HepG2 (cell line): Measurements from ENCODE around the gene LDLR. TPM values are rescaled to one million over a fixed set of nuclear protein-coding genes. Genes with fewer than 3 reads are reported as not detected.

Experiments used
- CEBPG ChIP-seq: IDR thresholded peaks from 2 replicates; pipeline ENCODE4 v1.6.1; 2016
- GTF2F1 ChIP-seq: fragments of 150-350 bp; IDR thresholded peaks from 2 replicates; pipeline ENCODE4 v1.6.1; 2014; ENCODE audit warnings: low read length
- MBD4 ChIP-seq: IDR thresholded peaks from 2 replicates; pipeline ENCODE4 v1.6.1; 2012; ENCODE audit warnings: low read length, inconsistent platforms, borderline replicate concordance
- MYNN ChIP-seq: sonication (generic); formaldehyde crosslinking; IDR thresholded peaks from 2 replicates; pipeline ENCODE4 v1.4.0; 2020; ENCODE audit warnings: mild to moderate bottlenecking, low read depth, missing genetic modification reagents
- MZF1 ChIP-seq: sonication (generic); formaldehyde crosslinking; IDR thresholded peaks from 2 replicates; pipeline ENCODE4 v1.8.1; 2023; ENCODE audit warnings: mild to moderate bottlenecking, missing genetic modification reagents, borderline replicate concordance
- POGZ ChIP-seq: sonication (generic); formaldehyde crosslinking; IDR thresholded peaks from 2 replicates; pipeline ENCODE4 v1.4.0; 2020; ENCODE audit warnings: mild to moderate bottlenecking, missing genetic modification reagents
- SALL1 ChIP-seq: sonication (generic); formaldehyde crosslinking; IDR thresholded peaks from 2 replicates; pipeline ENCODE4 v1.8.0; 2022; ENCODE audit warnings: mild to moderate bottlenecking, missing genetic modification reagents
- SETDB1 ChIP-seq: sonication (generic); formaldehyde crosslinking; IDR thresholded peaks from 2 replicates; pipeline ENCODE4 v1.5.1; 2020; ENCODE audit warnings: missing genetic modification reagents, mild to moderate bottlenecking, borderline replicate concordance
- TBX2 ChIP-seq: sonication (generic); formaldehyde crosslinking; IDR thresholded peaks from 2 replicates; pipeline ENCODE4 v1.5.0; 2020; ENCODE audit warnings: missing genetic modification reagents, mild to moderate bottlenecking, borderline replicate concordance
- XRCC5 ChIP-seq: fragments of 200-400 bp; formaldehyde crosslinking; optimal IDR thresholded peaks from 2 replicates; pipeline ENCODE3; 2017; ENCODE audit warnings: mild to moderate bottlenecking, low read length
- ZKSCAN5 ChIP-seq: sonication (generic); formaldehyde crosslinking; IDR thresholded peaks from 2 replicates; pipeline ENCODE4 v1.5.1; 2020; ENCODE audit warnings: mild to moderate bottlenecking, missing genetic modification reagents
- ZMYM2 ChIP-seq: sonication (generic); formaldehyde crosslinking; IDR thresholded peaks from 2 replicates; pipeline ENCODE4 v1.8.0; 2022; ENCODE audit warnings: mild to moderate bottlenecking, missing genetic modification reagents
- ZNF101 ChIP-seq: sonication (generic); formaldehyde crosslinking; IDR thresholded peaks from 2 replicates; pipeline ENCODE4 v1.4.0; 2020; ENCODE audit warnings: mild to moderate bottlenecking, low read depth, missing genetic modification reagents, borderline replicate concordance
- ZNF224 ChIP-seq: sonication (generic); formaldehyde crosslinking; IDR thresholded peaks from 2 replicates; pipeline ENCODE4 v1.5.0; 2020; ENCODE audit warnings: mild to moderate bottlenecking, missing genetic modification reagents
- ZNF234 ChIP-seq: sonication (generic); formaldehyde crosslinking; conservative IDR thresholded peaks from 2 replicates; pipeline ENCODE4 v1.5.1; 2020; ENCODE audit warnings: mild to moderate bottlenecking, missing genetic modification reagents
- ZNF724P ChIP-seq: sonication (generic); formaldehyde crosslinking; IDR thresholded peaks from 2 replicates; pipeline ENCODE4 v1.8.0; 2022; ENCODE audit warnings: missing genetic modification reagents, borderline replicate concordance
- ZNF792 ChIP-seq: IDR thresholded peaks from 2 replicates; pipeline ENCODE4 v1.6.1; 2016
- polyA plus RNA-seq, 8 experiments: library from polyadenylated mRNA; depleted of rRNA in 3 of 8; stranded (reverse) in 7 of 8; unstranded in 1 of 8; fragments of >200 nt; fragmentation: Illumina TruSeq in 4 of 8; extraction: Trizol in 4 of 8; gene quantifications; 2 replicates each; pipeline versions ENCODE4 v1.2.1 to v1.2.3, GENCODE V29; 2011 to 2016; ENCODE audit warnings: low read depth in 4 of 8, missing spikeins in 1 of 8, mixed read lengths in 1 of 8; ENCODE audit not compliant: insufficient read depth in 1 of 8
- total RNA-seq, 5 experiments: library from RNA; depleted of rRNA; stranded (reverse); fragments of >200 nt; fragmentation: Illumina TruSeq; extraction: Trizol; gene quantifications; 2 replicates each; pipeline ENCODE4 v1.2.3, GENCODE V29; 2016; ENCODE audit warnings: low read depth in 1 of 5
- TF ChIP-seq, protein P1 (sequence below): sonication (generic); formaldehyde crosslinking; IDR thresholded peaks from 2 replicates; pipeline ENCODE4 v1.9.0; 2021; ENCODE audit warnings: missing genetic modification reagents, borderline replicate concordance
- TF ChIP-seq, protein P2 (sequence below), 2 experiments: fragments of 450-650 bp in 1 of 2; sonication (generic) in 1 of 2; formaldehyde crosslinking; IDR thresholded peaks; 2 replicates each; pipeline versions ENCODE4 v1.5.0 to v1.8.0; 2020 to 2022; ENCODE audit warnings: mild to moderate bottlenecking in 1 of 2, missing genetic modification reagents in 1 of 2
- TF ChIP-seq, protein P3 (sequence below): sonication (generic); formaldehyde crosslinking; IDR thresholded peaks from 2 replicates; pipeline ENCODE4 v1.5.0; 2020; ENCODE audit warnings: missing genetic modification reagents
- TF ChIP-seq, protein P4 (sequence below): sonication (generic); formaldehyde crosslinking; IDR thresholded peaks from 2 replicates; pipeline ENCODE4 v1.9.0; 2022; ENCODE audit warnings: missing genetic modification reagents, mild to moderate bottlenecking, borderline replicate concordance
- TF ChIP-seq, protein P5 (sequence below): sonication (generic); formaldehyde crosslinking; IDR thresholded peaks from 2 replicates; pipeline ENCODE4 v1.5.1; 2020; ENCODE audit warnings: missing genetic modification reagents, mild to moderate bottlenecking, borderline replicate concordance

LDLR gene
- total and polyA plus RNA-seq, 2 of the 13 experiments (the other 11 are each of a cell fraction or from before 2014, with no cell fraction given) = 51.6 to 92.5 TPM

DNA sequence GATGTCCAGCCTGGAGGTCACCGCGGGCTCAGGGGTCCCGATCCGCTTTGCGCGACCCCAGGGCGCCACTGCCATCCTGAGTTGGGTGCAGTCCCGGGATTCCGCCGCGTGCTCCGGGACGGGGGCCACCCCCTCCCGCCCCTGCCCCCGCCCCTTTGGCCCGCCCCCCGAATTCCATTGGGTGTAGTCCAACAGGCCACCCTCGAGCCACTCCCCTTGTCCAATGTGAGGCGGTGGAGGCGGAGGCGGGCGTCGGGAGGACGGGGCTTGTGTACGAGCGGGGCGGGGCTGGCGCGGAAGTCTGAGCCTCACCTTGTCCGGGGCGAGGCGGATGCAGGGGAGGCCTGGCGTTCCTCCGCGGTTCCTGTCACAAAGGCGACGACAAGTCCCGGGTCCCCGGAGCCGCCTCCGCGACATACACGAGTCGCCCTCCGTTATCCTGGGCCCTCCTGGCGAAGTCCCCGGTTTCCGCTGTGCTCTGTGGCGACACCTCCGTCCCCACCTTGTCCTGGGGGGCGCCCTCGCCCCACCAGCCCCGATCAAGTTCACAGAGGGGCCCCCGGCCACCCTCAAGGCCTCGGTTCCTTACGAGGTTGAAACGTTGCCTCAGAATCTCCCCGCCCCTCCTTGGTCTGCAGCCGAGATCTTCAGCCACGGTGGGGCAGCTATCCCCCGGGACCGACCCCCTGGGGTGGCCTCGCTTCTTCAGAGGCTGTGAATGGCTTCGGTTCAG is 1.2 kb downstream of the LDLR start (continued):
- TF ChIP-seq MBD4 (no peak), TBX2 (CRISPR knock-in tag) (peak; percentile 78), CEBPG (CRISPR knock-in tag) (no peak), GTF2F1 (no peak), ZNF101 (CRISPR knock-in tag) (no peak), SETDB1 (no peak), XRCC5 (peak; percentile 27), POGZ (CRISPR knock-in tag) (no peak), MYNN (CRISPR knock-in tag) (no peak), ZNF724P (CRISPR knock-in tag) (no peak), SALL1 (CRISPR knock-in tag) (peak; percentile 41), ZKSCAN5 (CRISPR knock-in tag) (no peak), ZNF792 (CRISPR knock-in tag) (peak; percentile 31), MZF1 (CRISPR knock-in tag) (0 out of 2 replicates have a peak, but pooled peaks have one; percentile 54), ZNF224 (CRISPR knock-in tag) (no peak), ZMYM2 (CRISPR knock-in tag) (no peak), ZNF234 (CRISPR knock-in tag) (0 out of 2 replicates have a peak, but pooled peaks have one; percentile 58)
- TF ChIP-seq, protein P1, sequence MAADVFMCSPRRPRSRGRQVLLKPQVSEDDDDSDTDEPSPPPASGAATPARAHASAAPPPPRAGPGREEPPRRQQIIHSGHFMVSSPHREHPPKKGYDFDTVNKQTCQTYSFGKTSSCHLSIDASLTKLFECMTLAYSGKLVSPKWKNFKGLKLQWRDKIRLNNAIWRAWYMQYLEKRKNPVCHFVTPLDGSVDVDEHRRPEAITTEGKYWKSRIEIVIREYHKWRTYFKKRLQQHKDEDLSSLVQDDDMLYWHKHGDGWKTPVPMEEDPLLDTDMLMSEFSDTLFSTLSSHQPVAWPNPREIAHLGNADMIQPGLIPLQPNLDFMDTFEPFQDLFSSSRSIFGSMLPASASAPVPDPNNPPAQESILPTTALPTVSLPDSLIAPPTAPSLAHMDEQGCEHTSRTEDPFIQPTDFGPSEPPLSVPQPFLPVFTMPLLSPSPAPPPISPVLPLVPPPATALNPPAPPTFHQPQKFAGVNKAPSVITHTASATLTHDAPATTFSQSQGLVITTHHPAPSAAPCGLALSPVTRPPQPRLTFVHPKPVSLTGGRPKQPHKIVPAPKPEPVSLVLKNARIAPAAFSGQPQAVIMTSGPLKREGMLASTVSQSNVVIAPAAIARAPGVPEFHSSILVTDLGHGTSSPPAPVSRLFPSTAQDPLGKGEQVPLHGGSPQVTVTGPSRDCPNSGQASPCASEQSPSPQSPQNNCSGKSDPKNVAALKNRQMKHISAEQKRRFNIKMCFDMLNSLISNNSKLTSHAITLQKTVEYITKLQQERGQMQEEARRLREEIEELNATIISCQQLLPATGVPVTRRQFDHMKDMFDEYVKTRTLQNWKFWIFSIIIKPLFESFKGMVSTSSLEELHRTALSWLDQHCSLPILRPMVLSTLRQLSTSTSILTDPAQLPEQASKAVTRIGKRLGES (CRISPR knock-in tag) = no peak; the same call in 1 of the 2 replicates
- TF ChIP-seq, protein P2, sequence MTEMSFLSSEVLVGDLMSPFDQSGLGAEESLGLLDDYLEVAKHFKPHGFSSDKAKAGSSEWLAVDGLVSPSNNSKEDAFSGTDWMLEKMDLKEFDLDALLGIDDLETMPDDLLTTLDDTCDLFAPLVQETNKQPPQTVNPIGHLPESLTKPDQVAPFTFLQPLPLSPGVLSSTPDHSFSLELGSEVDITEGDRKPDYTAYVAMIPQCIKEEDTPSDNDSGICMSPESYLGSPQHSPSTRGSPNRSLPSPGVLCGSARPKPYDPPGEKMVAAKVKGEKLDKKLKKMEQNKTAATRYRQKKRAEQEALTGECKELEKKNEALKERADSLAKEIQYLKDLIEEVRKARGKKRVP (CRISPR knock-in tag; IDR thresholded peaks at IDR 0.05) = no peak
- TF ChIP-seq, protein P3, sequence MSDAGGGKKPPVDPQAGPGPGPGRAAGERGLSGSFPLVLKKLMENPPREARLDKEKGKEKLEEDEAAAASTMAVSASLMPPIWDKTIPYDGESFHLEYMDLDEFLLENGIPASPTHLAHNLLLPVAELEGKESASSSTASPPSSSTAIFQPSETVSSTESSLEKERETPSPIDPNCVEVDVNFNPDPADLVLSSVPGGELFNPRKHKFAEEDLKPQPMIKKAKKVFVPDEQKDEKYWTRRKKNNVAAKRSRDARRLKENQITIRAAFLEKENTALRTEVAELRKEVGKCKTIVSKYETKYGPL (CRISPR knock-in tag) = no peak
- TF ChIP-seq, protein P4, sequence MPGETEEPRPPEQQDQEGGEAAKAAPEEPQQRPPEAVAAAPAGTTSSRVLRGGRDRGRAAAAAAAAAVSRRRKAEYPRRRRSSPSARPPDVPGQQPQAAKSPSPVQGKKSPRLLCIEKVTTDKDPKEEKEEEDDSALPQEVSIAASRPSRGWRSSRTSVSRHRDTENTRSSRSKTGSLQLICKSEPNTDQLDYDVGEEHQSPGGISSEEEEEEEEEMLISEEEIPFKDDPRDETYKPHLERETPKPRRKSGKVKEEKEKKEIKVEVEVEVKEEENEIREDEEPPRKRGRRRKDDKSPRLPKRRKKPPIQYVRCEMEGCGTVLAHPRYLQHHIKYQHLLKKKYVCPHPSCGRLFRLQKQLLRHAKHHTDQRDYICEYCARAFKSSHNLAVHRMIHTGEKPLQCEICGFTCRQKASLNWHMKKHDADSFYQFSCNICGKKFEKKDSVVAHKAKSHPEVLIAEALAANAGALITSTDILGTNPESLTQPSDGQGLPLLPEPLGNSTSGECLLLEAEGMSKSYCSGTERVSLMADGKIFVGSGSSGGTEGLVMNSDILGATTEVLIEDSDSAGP (CRISPR knock-in tag) = peak; percentile 27; the same call in 1 of the 2 replicates
- TF ChIP-seq, protein P5, sequence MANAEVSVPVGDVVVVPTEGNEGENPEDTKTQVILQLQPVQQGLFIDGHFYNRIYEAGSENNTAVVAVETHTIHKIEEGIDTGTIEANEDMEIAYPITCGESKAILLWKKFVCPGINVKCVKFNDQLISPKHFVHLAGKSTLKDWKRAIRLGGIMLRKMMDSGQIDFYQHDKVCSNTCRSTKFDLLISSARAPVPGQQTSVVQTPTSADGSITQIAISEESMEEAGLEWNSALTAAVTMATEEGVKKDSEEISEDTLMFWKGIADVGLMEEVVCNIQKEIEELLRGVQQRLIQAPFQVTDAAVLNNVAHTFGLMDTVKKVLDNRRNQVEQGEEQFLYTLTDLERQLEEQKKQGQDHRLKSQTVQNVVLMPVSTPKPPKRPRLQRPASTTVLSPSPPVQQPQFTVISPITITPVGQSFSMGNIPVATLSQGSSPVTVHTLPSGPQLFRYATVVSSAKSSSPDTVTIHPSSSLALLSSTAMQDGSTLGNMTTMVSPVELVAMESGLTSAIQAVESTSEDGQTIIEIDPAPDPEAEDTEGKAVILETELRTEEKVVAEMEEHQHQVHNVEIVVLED (CRISPR knock-in tag) = 0 out of 2 replicates have a peak, but pooled peaks have one; percentile 21
